ENCODE measurements around the gene ZNF148. TPM values are rescaled to one million over a fixed set of nuclear protein-coding genes. Genes with fewer than 3 reads are reported as not detected.
A peak's percentile ranks its signal among the peaks of the same experiment; 100 is the strongest.

ZNF148 gene
- total RNA-seq, 1 donor from 2014 or later: 44.5 TPM

DNA sequence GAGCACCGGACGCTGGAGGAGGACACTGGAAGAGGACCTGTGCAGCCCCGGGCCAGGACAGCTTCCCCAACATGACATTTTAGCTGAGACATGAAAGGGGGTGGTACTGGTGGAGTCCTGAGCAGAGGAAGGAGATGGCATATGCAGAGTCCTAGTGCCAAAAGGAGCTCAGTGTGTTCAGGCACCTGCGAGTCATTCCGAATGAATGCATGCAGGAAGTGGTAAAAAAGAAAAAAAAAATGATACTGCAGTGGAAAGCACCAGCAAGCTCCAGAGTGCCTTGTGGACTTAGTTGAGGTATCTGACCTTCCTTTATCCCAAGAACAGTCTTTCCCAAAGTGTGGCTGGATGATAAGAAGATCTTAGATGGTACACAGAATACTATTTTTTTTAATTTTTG is 6.6 kb upstream of the ZNF148 start:
- Histone ChIP-seq H4K20me1 (ENCODE audit: insufficient read depth, low read length) (no peaks in the 10 kb centered on the region), H3K36me3 (ENCODE audit: insufficient read depth, low read length) (no peaks in the 10 kb centered on the region)
- TF ChIP-seq, protein P1, sequence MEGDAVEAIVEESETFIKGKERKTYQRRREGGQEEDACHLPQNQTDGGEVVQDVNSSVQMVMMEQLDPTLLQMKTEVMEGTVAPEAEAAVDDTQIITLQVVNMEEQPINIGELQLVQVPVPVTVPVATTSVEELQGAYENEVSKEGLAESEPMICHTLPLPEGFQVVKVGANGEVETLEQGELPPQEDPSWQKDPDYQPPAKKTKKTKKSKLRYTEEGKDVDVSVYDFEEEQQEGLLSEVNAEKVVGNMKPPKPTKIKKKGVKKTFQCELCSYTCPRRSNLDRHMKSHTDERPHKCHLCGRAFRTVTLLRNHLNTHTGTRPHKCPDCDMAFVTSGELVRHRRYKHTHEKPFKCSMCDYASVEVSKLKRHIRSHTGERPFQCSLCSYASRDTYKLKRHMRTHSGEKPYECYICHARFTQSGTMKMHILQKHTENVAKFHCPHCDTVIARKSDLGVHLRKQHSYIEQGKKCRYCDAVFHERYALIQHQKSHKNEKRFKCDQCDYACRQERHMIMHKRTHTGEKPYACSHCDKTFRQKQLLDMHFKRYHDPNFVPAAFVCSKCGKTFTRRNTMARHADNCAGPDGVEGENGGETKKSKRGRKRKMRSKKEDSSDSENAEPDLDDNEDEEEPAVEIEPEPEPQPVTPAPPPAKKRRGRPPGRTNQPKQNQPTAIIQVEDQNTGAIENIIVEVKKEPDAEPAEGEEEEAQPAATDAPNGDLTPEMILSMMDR (IDR thresholded peaks at IDR 0.05; ENCODE audit: insufficient read depth, low read depth, low read length): no peak
- no peak for TF ChIP-seq EZH2 (IDR thresholded peaks at IDR 0.05; ENCODE audit: insufficient read depth, low read length)

DNA sequence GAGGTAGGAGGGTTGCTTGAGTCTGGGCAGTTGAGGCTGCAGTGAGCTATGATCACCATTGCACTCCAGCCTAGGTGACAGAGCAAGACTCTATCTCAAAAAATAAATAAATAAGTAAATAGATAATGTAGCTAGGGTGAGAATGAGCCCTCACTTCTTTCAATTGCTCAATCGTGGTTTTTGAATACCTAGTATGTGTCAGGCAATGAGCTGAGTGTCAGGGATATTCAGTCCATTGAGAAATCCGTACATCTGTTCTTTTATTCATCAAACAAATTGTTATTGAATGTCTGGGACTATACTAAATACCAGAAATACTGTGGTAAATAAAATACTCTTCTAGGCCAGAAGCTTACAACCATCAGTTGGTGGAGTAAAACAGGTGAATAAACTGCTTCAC is 6.2 kb upstream of the ZNF148 start:
- Histone ChIP-seq H3K4me3 (ENCODE audit: insufficient read depth, low read depth, low read length) (no peak overlapping the region), H3K9ac (ENCODE audit: low read length) (no peak overlapping the region), H3K4me2 (ENCODE audit: low read length) (peak overlapping the region; percentile 15), H3K79me2 (ENCODE audit: insufficient read depth, low read length) (no peaks in the 10 kb centered on the region), H3K4me1 (ENCODE audit: insufficient read depth, low read length) (peaks cover 5% of the 10 kb centered on the region), H2AFZ (ENCODE audit: low read depth, low read length) (no peak overlapping the region), H3K27me3 (ENCODE audit: insufficient read depth, low read length) (no peaks in the 10 kb centered on the region), H3K27ac (ENCODE audit: low read depth, low read length) (no peak overlapping the region), H4K20me1 (ENCODE audit: insufficient read depth, low read length) (no peaks in the 10 kb centered on the region), H3K9me3 (ENCODE audit: insufficient read depth, low read depth, low read length) (no peaks in the 10 kb centered on the region), H3K36me3 (ENCODE audit: insufficient read depth, low read length) (no peaks in the 10 kb centered on the region)
- no peak for FAIRE-seq
- Mint-ChIP-seq H3K4me1 (ENCODE audit: low read depth, unreplicated experiment) (peaks cover 7% of the 10 kb centered on the region), H3K27ac (ENCODE audit: unreplicated experiment) (peak overlapping the region; percentile 51), H3K27me3 (ENCODE audit: low read depth, unreplicated experiment) (no peaks in the 10 kb centered on the region), H3K4me3 (ENCODE audit: unreplicated experiment) (no peak overlapping the region), H3K36me3 (ENCODE audit: low read depth, unreplicated experiment) (no peaks in the 10 kb centered on the region), H3K9me3 (ENCODE audit: unreplicated experiment) (no peaks in the 10 kb centered on the region)
- TF ChIP-seq EZH2 (IDR thresholded peaks at IDR 0.05; ENCODE audit: insufficient read depth, low read length): no peak
- TF ChIP-seq, protein P1 (IDR thresholded peaks at IDR 0.05; ENCODE audit: insufficient read depth, low read depth, low read length): no peak
- DNase-seq (ENCODE audit: low read depth): no peak

More for the DNA sequence above, 6.6 kb upstream of the ZNF148 start:
- Histone ChIP-seq H3K27me3 (ENCODE audit: insufficient read depth, low read length) (no peaks in the 10 kb centered on the region), H3K4me1 (ENCODE audit: insufficient read depth, low read length) (peaks cover 7% of the 10 kb centered on the region), H3K9ac (ENCODE audit: low read length) (no peak overlapping the region), H3K4me3 (ENCODE audit: insufficient read depth, low read depth, low read length) (no peak overlapping the region), H3K4me2 (ENCODE audit: low read length) (peak overlapping the region; percentile 15), H3K27ac (ENCODE audit: low read depth, low read length) (no peak overlapping the region), H3K79me2 (ENCODE audit: insufficient read depth, low read length) (no peaks in the 10 kb centered on the region), H2AFZ (ENCODE audit: low read depth, low read length) (no peak overlapping the region), H3K9me3 (ENCODE audit: insufficient read depth, low read depth, low read length) (no peaks in the 10 kb centered on the region)
- Mint-ChIP-seq H3K27me3 (ENCODE audit: low read depth, unreplicated experiment) (no peaks in the 10 kb centered on the region), H3K36me3 (ENCODE audit: low read depth, unreplicated experiment) (no peaks in the 10 kb centered on the region), H3K27ac (ENCODE audit: unreplicated experiment) (peak overlapping the region; percentile 51), H3K4me1 (ENCODE audit: low read depth, unreplicated experiment) (peaks cover 8% of the 10 kb centered on the region), H3K4me3 (ENCODE audit: unreplicated experiment) (no peak overlapping the region), H3K9me3 (ENCODE audit: unreplicated experiment) (no peaks in the 10 kb centered on the region)
- FAIRE-seq: peak; percentile 34
- DNase-seq (ENCODE audit: low read depth): no peak

DNA sequence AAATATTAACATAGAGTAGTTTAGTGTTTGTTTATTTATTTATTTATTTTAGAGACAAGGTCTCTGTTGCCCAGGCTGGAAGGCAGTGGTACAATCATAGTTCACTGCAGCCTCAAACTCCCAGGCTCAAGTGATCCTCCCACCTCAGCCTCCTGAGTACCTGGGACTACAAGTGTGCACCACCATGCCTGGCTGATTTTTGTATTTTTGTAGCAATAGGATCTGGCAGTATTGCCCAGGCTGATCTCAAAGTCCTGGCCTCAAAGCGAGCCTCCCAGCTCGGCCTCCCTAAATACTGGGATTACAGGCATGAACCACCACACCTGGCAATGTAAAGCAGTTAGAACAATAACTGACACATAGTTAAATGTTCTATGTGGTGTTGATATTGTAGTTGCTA is 4.4 kb upstream of the ZNF148 start:
- H3K9me3 Mint-ChIP-seq (ENCODE audit: unreplicated experiment): no peaks in the 10 kb centered on the region
- Histone ChIP-seq H3K9ac (ENCODE audit: low read length) (no peak overlapping the region), H3K27ac (ENCODE audit: low read depth, low read length) (no peak overlapping the region), H2AFZ (ENCODE audit: low read depth, low read length) (no peak overlapping the region), H3K36me3 (ENCODE audit: insufficient read depth, low read length) (no peaks in the 10 kb centered on the region), H3K79me2 (ENCODE audit: insufficient read depth, low read length) (peaks cover 11% of the 10 kb centered on the region), H3K4me3 (ENCODE audit: insufficient read depth, low read depth, low read length) (no peak overlapping the region), H3K9me3 (ENCODE audit: insufficient read depth, low read depth, low read length) (no peaks in the 10 kb centered on the region), H4K20me1 (ENCODE audit: insufficient read depth, low read length) (peaks cover under 1% of the 10 kb centered on the region), H3K4me2 (ENCODE audit: low read length) (no peak overlapping the region), H3K4me1 (ENCODE audit: insufficient read depth, low read length) (peaks cover 12% of the 10 kb centered on the region), H3K27me3 (ENCODE audit: insufficient read depth, low read length) (no peaks in the 10 kb centered on the region)
- TF ChIP-seq, protein P1 (IDR thresholded peaks at IDR 0.05; ENCODE audit: insufficient read depth, low read depth, low read length): no peak
- no peak for TF ChIP-seq EZH2 (IDR thresholded peaks at IDR 0.05; ENCODE audit: insufficient read depth, low read length)
- no peak overlapping the region for H3K4me3 Mint-ChIP-seq (ENCODE audit: unreplicated experiment)
- DNase-seq (ENCODE audit: low read depth) (no peak), FAIRE-seq (no peak)
- H3K27ac Mint-ChIP-seq (ENCODE audit: unreplicated experiment): no peak overlapping the region
- H3K4me1 Mint-ChIP-seq (ENCODE audit: low read depth, unreplicated experiment): peaks cover 14% of the 10 kb centered on the region
- H3K36me3 Mint-ChIP-seq (ENCODE audit: low read depth, unreplicated experiment): no peaks in the 10 kb centered on the region
- H3K27me3 Mint-ChIP-seq (ENCODE audit: low read depth, unreplicated experiment): no peaks in the 10 kb centered on the region

Data from astrocyte (in vitro differentiated cells and primary cell).